ENCODE results near the gene IL23R.

DNA sequence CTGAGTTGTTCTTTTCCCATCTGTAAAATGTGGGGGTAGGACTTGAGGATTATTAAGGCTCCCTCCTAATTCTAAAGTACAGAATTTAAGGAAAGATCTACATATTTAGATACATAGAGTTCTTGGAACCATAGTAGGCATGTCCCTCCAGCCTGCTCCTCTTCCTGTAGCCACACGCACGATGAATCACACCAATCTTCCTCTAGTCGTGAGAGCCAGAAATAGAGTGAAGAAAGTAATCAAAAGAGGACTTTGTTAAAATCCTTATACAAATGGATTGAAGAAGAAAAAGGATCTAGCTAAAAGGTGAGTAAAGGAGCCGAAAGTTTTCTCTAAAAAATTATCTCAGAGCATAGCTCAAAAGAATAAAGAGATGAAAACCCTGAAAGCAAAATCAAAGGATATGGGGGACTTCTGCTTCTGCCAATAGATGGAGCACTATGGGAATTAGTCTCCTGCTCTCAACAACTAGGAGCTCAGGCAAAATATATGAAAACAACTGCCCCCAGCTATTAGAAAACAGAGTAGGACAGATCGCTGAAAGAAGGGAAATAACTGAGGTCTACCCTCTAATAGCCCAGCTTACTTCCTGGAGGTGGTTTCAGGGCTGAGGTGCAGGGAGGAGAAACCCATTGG is 40.0 kb upstream of the IL23R start:
- TF ChIP-seq POLR2A (IDR thresholded peaks at IDR 0.05) (no peak), EP300 (IDR thresholded peaks at IDR 0.05) (no peak)
